ENCODE data around the gene CCZ1B. TPM values are rescaled to one million over a fixed set of nuclear protein-coding genes. Genes with fewer than 3 reads are reported as not detected.
"Not testable (repeated sequence)": the region's sequence is repeated elsewhere in the genome, so short reads cannot be mapped to it uniquely, and the experiment has no call there.

Gene CCZ1B
- 35.8 and 38.3 TPM in 2 replicates for total RNA-seq (2014; rRNA removed; shearing (Covaris generic))

GRCh38 chr7:6826151-6826550, at the start of gene CCZ1B:
TSS of gene CCZ1B (minus strand) at chr7:6826275. CDS start at chr7:6826197, 78 bp downstream.
- DNase-seq (ENCODE audit: low spot score): peak; percentile 85
- in situ Hi-C loops (cut with HindIII; ENCODE audit: low sequenced_read_pairs): not testable (repeated sequence)

GRCh38 chr7:6875022-6875421, 48.9 kb upstream of the CCZ1B start:
- DNase-seq (ENCODE audit: low spot score); in situ Hi-C loops (cut with HindIII; ENCODE audit: low sequenced_read_pairs): not testable (repeated sequence)

GRCh38 chr7:6872246-6872945, 46.3 kb upstream of the CCZ1B start:
- in situ Hi-C loops (cut with HindIII; ENCODE audit: low sequenced_read_pairs): not testable (repeated sequence)

GRCh38 chr7:6871421-6872144, 45.5 kb upstream of the CCZ1B start:
- in situ Hi-C loops (cut with HindIII; ENCODE audit: low sequenced_read_pairs); DNase-seq (ENCODE audit: low spot score): not testable (repeated sequence)

More at GRCh38 chr7:6872246-6872945, 46.3 kb upstream of the CCZ1B start:
- DNase-seq (ENCODE audit: low spot score): not testable (repeated sequence)

- DNase-seq (ENCODE audit: low spot score); in situ Hi-C loops (cut with HindIII; ENCODE audit: low sequenced_read_pairs): not testable (repeated sequence)
These were observed 38.7 kb upstream of the CCZ1B start for GRCh38 chr7:6864751-6865150.

GRCh38 chr7:6864188-6864587, 38.1 kb upstream of the CCZ1B start:
- in situ Hi-C loops (cut with HindIII; ENCODE audit: low sequenced_read_pairs); DNase-seq (ENCODE audit: low spot score): not testable (repeated sequence)

- in situ Hi-C loops (cut with HindIII; ENCODE audit: low sequenced_read_pairs); DNase-seq (ENCODE audit: low spot score): not testable (repeated sequence)
These were observed 36.8 kb upstream of the CCZ1B start for GRCh38 chr7:6862876-6863275.

GRCh38 chr7:6857721-6858314, 31.7 kb upstream of the CCZ1B start:
- peak; percentile 49 for DNase-seq (ENCODE audit: low spot score)
- in situ Hi-C loops (cut with HindIII; ENCODE audit: low sequenced_read_pairs): not testable (repeated sequence)

GRCh38 chr7:6855563-6856131, 29.6 kb upstream of the CCZ1B start:
- peak; percentile 9 for DNase-seq (ENCODE audit: low spot score)
- in situ Hi-C loops (cut with HindIII; ENCODE audit: low sequenced_read_pairs): not testable (repeated sequence)

GRCh38 chr7:6854747-6855562, 28.9 kb upstream of the CCZ1B start:
- in situ Hi-C loops (cut with HindIII; ENCODE audit: low sequenced_read_pairs): not testable (repeated sequence)
- peak; percentile 51 for DNase-seq (ENCODE audit: low spot score)

GRCh38 chr7:6853681-6854080, 27.6 kb upstream of the CCZ1B start:
- in situ Hi-C loops (cut with HindIII; ENCODE audit: low sequenced_read_pairs); DNase-seq (ENCODE audit: low spot score): not testable (repeated sequence)

GRCh38 chr7:6849127-6849526, 23.1 kb upstream of the CCZ1B start:
- in situ Hi-C loops (cut with HindIII; ENCODE audit: low sequenced_read_pairs); DNase-seq (ENCODE audit: low spot score): not testable (repeated sequence)

- in situ Hi-C loops (cut with HindIII; ENCODE audit: low sequenced_read_pairs); DNase-seq (ENCODE audit: low spot score): not testable (repeated sequence)
These were observed 21.7 kb upstream of the CCZ1B start for GRCh38 chr7:6847751-6848150.

- in situ Hi-C loops (cut with HindIII; ENCODE audit: low sequenced_read_pairs); DNase-seq (ENCODE audit: low spot score): not testable (repeated sequence)
These were observed 19.9 kb upstream of the CCZ1B start for GRCh38 chr7:6845971-6846449.

- in situ Hi-C loops (cut with HindIII; ENCODE audit: low sequenced_read_pairs); DNase-seq (ENCODE audit: low spot score): not testable (repeated sequence)
These were observed 17.6 kb upstream of the CCZ1B start for GRCh38 chr7:6843654-6844053.

- in situ Hi-C loops (cut with HindIII; ENCODE audit: low sequenced_read_pairs); DNase-seq (ENCODE audit: low spot score): not testable (repeated sequence)
These were observed 17.0 kb upstream of the CCZ1B start for GRCh38 chr7:6843092-6843491.

- in situ Hi-C loops (cut with HindIII; ENCODE audit: low sequenced_read_pairs); DNase-seq (ENCODE audit: low spot score): not testable (repeated sequence)
These were observed 16.3 kb upstream of the CCZ1B start for GRCh38 chr7:6842278-6842921.

GRCh38 chr7:6837081-6837480, 11.0 kb upstream of the CCZ1B start:
- DNase-seq (ENCODE audit: low spot score): not testable (repeated sequence)

More at GRCh38 chr7:6837081-6837480, 11.0 kb upstream of the CCZ1B start:
- in situ Hi-C loops (cut with HindIII; ENCODE audit: low sequenced_read_pairs): not testable (repeated sequence)
